Stimulated activated CD8-positive, alpha-beta memory T cell treated with anti-CD3 and anti-CD28 coated beads, Interleukin-12 subunit alpha, Interleukin-12 subunit beta, amount 100 ng/mL, for 1 hour (primary cell): ENCODE measurements around the gene ZFYVE19.
A peak's percentile ranks its signal among the peaks of the same experiment; 100 is the strongest.

ENCODE experiments used
- DNase-seq: peaks from one replicate; pipeline ENCODE4 v3.0.0-alpha.2; 2020; ENCODE audit warnings: low read depth

Gene ZFYVE19

GRCh38 chr15:40775740-40776536 is 31.0 kb upstream of the ZFYVE19 start:
- DNase-seq: no peak

- no peak for DNase-seq
Observed at GRCh38 chr15:40776537-40777141, 30.2 kb upstream of the ZFYVE19 start.

- peak; percentile 65 for DNase-seq
Observed at GRCh38 chr15:40782609-40783227, 24.2 kb upstream of the ZFYVE19 start.

- no peak for DNase-seq
Observed at GRCh38 chr15:40785164-40785563, 21.7 kb upstream of the ZFYVE19 start.

GRCh38 chr15:40785814-40786213 is 21.1 kb upstream of the ZFYVE19 start:
- no peak for DNase-seq

GRCh38 chr15:40787344-40787841 is 19.5 kb upstream of the ZFYVE19 start:
- DNase-seq: no peak

- DNase-seq: no peak
Observed at GRCh38 chr15:40787991-40788390, 18.9 kb upstream of the ZFYVE19 start.

GRCh38 chr15:40789119-40789518 is 17.8 kb upstream of the ZFYVE19 start:
- no peak for DNase-seq

GRCh38 chr15:40789999-40790398 is 16.9 kb upstream of the ZFYVE19 start:
- no peak for DNase-seq

GRCh38 chr15:40790718-40791117 is 16.2 kb upstream of the ZFYVE19 start:
- no peak for DNase-seq

- DNase-seq: no peak
Observed at GRCh38 chr15:40792394-40792793, 14.5 kb upstream of the ZFYVE19 start.

GRCh38 chr15:40793216-40793989 is 13.5 kb upstream of the ZFYVE19 start:
- DNase-seq: no peak

- DNase-seq: no peak
Observed at GRCh38 chr15:40796041-40796440, 10.8 kb upstream of the ZFYVE19 start.

GRCh38 chr15:40796512-40796911 is 10.4 kb upstream of the ZFYVE19 start:
- no peak for DNase-seq

- no peak for DNase-seq
Observed at GRCh38 chr15:40799523-40799922, 7.4 kb upstream of the ZFYVE19 start.

- no peak for DNase-seq
Observed at GRCh38 chr15:40803076-40803475, 3.8 kb upstream of the ZFYVE19 start.

- DNase-seq: no peak
Observed at GRCh38 chr15:40803688-40804087, 3.2 kb upstream of the ZFYVE19 start.

- DNase-seq: no peak
Observed at GRCh38 chr15:40806672-40807027, 239 bp upstream of the ZFYVE19 start.

- DNase-seq: no peak
Observed at GRCh38 chr15:40807888-40808461, 1.1 kb downstream of the ZFYVE19 start.

GRCh38 chr15:40808861-40809450 is 2.1 kb downstream of the ZFYVE19 start:
- DNase-seq: no peak

GRCh38 chr15:40812721-40813425 is 6.0 kb downstream of the ZFYVE19 start:
- no peak for DNase-seq
